ENCODE results near the gene NTF4. TPM values are rescaled to one million over a fixed set of nuclear protein-coding genes. Genes with fewer than 3 reads are reported as not detected.

The NTF4 gene
- total RNA-seq, 1 experiment from 2014 or later: not detected

- BruUV-seq (replicated peaks): no TSS peak
- TF ChIP-seq EZH2 (IDR thresholded peaks at IDR 0.05; ENCODE audit: borderline replicate concordance, low read depth, low read length, poor library complexity, severe bottlenecking): no peak
- TF ChIP-seq CTCF (conservative IDR thresholded peaks at IDR 0.05; ENCODE audit: low read depth, low read length): no peak
These were observed 5.8 kb upstream of the NTF4 start for GRCh38 chr19:49070416-49070815.

GRCh38 chr19:49069026-49069425 lies 4.4 kb upstream of the NTF4 start:
- H3K27ac ChIP-seq (ENCODE audit: low read depth, low read length, poor library complexity, severe bottlenecking): no peak overlapping the region
- H3K4me3 ChIP-seq (ENCODE audit: low read depth, low read length, poor library complexity, severe bottlenecking): no peak overlapping the region
- no peaks in the 10 kb centered on the region for H3K9me3 ChIP-seq (ENCODE audit: low read depth, low read length, poor library complexity, severe bottlenecking)
- intact Hi-C loops (cut with micrococcal nuclease; ENCODE audit: unreplicated experiment): no loop called here
- H3K4me1 ChIP-seq (ENCODE audit: insufficient read depth, low read length, poor library complexity, severe bottlenecking): peaks cover 14% of the 10 kb centered on the region
- TF ChIP-seq EZH2 (IDR thresholded peaks at IDR 0.05; ENCODE audit: borderline replicate concordance, low read depth, low read length, poor library complexity, severe bottlenecking) (no peak), CTCF (conservative IDR thresholded peaks at IDR 0.05; ENCODE audit: low read depth, low read length) (no peak)
- BruUV-seq (replicated peaks): no TSS peak
- no peak for DNase-seq (ENCODE audit: low spot score)
- ChIA-PET POLR2A (ENCODE audit: low non-redundant PET) (no interaction called here), CTCF (interaction anchor here (0.5 to 1.0 kb wide), 2 partner anchors 70 to 1084 kb away, joined by 4 to 5 read pairs; no protein-coding TSS in a partner anchor)
- H3K27me3 ChIP-seq (replicated peaks; ENCODE audit: insufficient read depth, low read depth, low read length, poor library complexity): peaks cover 24% of the 10 kb centered on the region
- no peaks in the 10 kb centered on the region for H3K36me3 ChIP-seq (ENCODE audit: insufficient read depth, low read length, poor library complexity, severe bottlenecking)

More at GRCh38 chr19:49070416-49070815, 5.8 kb upstream of the NTF4 start:
- H3K4me3 ChIP-seq (ENCODE audit: low read depth, low read length, poor library complexity, severe bottlenecking): no peak overlapping the region
- DNase-seq (ENCODE audit: low spot score): no peak
- no peak overlapping the region for H3K27ac ChIP-seq (ENCODE audit: low read depth, low read length, poor library complexity, severe bottlenecking)
- intact Hi-C loops (cut with micrococcal nuclease; ENCODE audit: unreplicated experiment): no loop called here
- no peaks in the 10 kb centered on the region for H3K36me3 ChIP-seq (ENCODE audit: insufficient read depth, low read length, poor library complexity, severe bottlenecking)
- ChIA-PET POLR2A (ENCODE audit: low non-redundant PET) (no interaction called here), CTCF (interaction anchor here (0.7 kb wide), 1 partner anchor 14 kb away, joined by 4 read pairs; no protein-coding TSS in a partner anchor)
- peaks cover 24% of the 10 kb centered on the region for H3K27me3 ChIP-seq (replicated peaks; ENCODE audit: insufficient read depth, low read depth, low read length, poor library complexity)
- H3K9me3 ChIP-seq (ENCODE audit: low read depth, low read length, poor library complexity, severe bottlenecking): no peaks in the 10 kb centered on the region
- H3K4me1 ChIP-seq (ENCODE audit: insufficient read depth, low read length, poor library complexity, severe bottlenecking): peaks cover 5% of the 10 kb centered on the region

GRCh38 chr19:49067554-49067953 lies 2.9 kb upstream of the NTF4 start:
- Histone ChIP-seq H3K27me3 (replicated peaks; ENCODE audit: insufficient read depth, low read depth, low read length, poor library complexity) (peaks cover 10% of the 10 kb centered on the region), H3K9me3 (ENCODE audit: low read depth, low read length, poor library complexity, severe bottlenecking) (no peaks in the 10 kb centered on the region), H3K4me3 (ENCODE audit: low read depth, low read length, poor library complexity, severe bottlenecking) (no peak overlapping the region), H3K4me1 (ENCODE audit: insufficient read depth, low read length, poor library complexity, severe bottlenecking) (peaks cover 14% of the 10 kb centered on the region), H3K36me3 (ENCODE audit: insufficient read depth, low read length, poor library complexity, severe bottlenecking) (no peaks in the 10 kb centered on the region), H3K27ac (ENCODE audit: low read depth, low read length, poor library complexity, severe bottlenecking) (no peak overlapping the region)
- POLR2A ChIA-PET (ENCODE audit: low non-redundant PET): no interaction called here
- intact Hi-C loops (cut with micrococcal nuclease; ENCODE audit: unreplicated experiment): no loop called here
- DNase-seq (ENCODE audit: low spot score): no peak
- no TSS peak for BruUV-seq (replicated peaks)
- TF ChIP-seq EZH2 (IDR thresholded peaks at IDR 0.05; ENCODE audit: borderline replicate concordance, low read depth, low read length, poor library complexity, severe bottlenecking) (no peak), CTCF (conservative IDR thresholded peaks at IDR 0.05; ENCODE audit: low read depth, low read length) (no peak)
- CTCF ChIA-PET: interaction anchor here (0.6 to 0.9 kb wide), 3 partner anchors 20 to 71 kb away, joined by 3 to 5 read pairs (median 3); no protein-coding TSS in a partner anchor

All from A673 (cell line).